HFF-Myc (cell line): ENCODE measurements around the gene ATP5PO.

Source experiments
- DNase-seq: peaks from one replicate; pipeline ENCODE4 v3.0.0-alpha.2; 2011; ENCODE audit warnings: low read depth; ENCODE audit errors: extremely low read depth
- H3K4me3 ChIP-seq: replicated peaks from 2 replicates; pipeline ENCODE4 v1.5.1; 2011; ENCODE audit warnings: low read depth, mild to moderate bottlenecking, control low read depth, low read length
- TF ChIP-seq, protein P1 (sequence below): IDR thresholded peaks from 2 replicates; pipeline ENCODE4 v1.5.1; 2012; ENCODE audit warnings: mild to moderate bottlenecking, low read depth, low read length, control low read depth; ENCODE audit errors: missing control alignments

Gene ATP5PO

DNA sequence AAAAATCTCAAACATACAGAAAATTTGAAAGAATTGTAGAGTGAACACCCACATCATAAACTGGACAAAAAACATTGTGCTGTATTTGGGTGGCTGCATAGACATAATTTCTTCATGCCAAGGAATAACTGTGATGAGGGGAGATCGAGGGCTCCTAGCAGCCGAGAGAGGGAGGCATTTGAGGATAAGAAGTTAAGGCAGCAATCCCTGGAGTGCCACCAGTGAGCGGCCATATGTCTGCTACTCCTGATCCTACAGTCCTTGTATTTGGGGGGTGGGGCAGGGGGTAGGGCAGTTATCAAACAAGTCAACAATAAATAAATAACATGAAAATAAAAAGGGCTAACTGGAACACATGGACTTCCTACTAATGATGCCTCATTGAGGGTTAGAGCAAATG lies 54.5 kb downstream of the ATP5PO start:
- DNase-seq: no peak
- H3K4me3 ChIP-seq: no peak overlapping the region
- TF ChIP-seq, protein P1, sequence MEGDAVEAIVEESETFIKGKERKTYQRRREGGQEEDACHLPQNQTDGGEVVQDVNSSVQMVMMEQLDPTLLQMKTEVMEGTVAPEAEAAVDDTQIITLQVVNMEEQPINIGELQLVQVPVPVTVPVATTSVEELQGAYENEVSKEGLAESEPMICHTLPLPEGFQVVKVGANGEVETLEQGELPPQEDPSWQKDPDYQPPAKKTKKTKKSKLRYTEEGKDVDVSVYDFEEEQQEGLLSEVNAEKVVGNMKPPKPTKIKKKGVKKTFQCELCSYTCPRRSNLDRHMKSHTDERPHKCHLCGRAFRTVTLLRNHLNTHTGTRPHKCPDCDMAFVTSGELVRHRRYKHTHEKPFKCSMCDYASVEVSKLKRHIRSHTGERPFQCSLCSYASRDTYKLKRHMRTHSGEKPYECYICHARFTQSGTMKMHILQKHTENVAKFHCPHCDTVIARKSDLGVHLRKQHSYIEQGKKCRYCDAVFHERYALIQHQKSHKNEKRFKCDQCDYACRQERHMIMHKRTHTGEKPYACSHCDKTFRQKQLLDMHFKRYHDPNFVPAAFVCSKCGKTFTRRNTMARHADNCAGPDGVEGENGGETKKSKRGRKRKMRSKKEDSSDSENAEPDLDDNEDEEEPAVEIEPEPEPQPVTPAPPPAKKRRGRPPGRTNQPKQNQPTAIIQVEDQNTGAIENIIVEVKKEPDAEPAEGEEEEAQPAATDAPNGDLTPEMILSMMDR: no peak

DNA sequence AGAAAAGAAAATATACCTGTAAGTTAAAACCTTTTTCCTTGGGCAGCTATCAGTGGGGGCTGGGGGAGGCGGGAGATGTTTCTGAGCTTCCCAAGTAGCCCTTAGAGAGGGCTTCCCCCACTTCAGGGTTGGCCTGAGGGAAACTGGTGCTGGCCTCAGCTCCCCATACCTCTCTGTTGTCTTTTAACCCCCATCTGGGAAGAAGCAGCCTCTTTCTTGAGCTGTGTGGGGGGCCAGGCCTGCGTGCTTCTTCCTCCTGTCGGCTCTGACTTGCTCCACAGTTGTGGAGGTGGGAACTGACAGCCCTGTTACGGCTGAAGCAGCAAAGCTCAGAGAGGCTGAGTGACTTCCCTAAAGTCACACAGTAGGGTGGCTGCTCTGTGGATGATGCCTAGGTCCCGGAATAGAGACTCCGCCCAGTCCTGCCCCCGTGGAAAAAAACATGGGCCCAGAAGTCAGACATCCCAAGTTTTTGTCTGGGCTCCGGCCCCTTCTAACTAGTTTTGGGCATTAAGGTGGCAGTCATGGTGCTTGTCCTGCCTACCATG lies 55.2 kb downstream of the ATP5PO start:
- TF ChIP-seq, protein P1: no peak
- H3K4me3 ChIP-seq: no peak overlapping the region
- DNase-seq: no peak

DNA sequence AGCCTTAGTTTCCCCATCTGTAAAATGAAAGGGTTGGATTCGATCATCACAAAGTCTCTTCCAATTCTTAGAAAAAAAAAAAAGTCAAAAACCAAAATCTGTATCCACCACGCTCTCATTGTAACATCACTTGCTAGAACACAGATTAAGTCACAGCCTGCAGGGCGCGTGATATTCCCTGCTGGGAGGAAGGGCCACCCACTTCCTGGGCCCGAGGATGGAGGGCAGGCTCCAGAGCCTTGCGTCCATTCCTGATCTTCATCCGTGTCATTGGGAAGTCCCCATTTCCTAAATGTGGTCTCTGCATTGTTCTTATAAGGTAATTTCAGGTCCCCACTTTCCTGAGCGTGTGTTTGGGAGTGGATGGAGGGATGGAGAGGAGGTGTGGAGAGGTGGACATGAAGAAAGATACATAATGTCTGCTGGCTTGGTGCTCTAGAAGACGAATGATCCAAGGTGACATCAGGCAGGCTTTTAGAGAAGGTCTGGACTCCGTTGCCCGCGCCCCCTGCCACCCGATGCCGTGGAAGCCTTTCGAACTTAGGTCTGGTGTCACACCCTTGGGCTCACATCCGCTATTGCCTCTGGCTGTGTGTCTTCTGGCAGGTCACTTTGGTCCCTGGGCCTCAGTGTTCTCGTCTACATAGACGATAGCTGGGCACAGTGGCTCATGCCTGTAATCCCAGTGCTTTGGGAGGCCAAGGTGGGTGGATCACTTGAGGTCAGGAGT lies 56.1 kb downstream of the ATP5PO start:
- no peak overlapping the region for H3K4me3 ChIP-seq
- TF ChIP-seq, protein P1: no peak
- no peak for DNase-seq

DNA sequence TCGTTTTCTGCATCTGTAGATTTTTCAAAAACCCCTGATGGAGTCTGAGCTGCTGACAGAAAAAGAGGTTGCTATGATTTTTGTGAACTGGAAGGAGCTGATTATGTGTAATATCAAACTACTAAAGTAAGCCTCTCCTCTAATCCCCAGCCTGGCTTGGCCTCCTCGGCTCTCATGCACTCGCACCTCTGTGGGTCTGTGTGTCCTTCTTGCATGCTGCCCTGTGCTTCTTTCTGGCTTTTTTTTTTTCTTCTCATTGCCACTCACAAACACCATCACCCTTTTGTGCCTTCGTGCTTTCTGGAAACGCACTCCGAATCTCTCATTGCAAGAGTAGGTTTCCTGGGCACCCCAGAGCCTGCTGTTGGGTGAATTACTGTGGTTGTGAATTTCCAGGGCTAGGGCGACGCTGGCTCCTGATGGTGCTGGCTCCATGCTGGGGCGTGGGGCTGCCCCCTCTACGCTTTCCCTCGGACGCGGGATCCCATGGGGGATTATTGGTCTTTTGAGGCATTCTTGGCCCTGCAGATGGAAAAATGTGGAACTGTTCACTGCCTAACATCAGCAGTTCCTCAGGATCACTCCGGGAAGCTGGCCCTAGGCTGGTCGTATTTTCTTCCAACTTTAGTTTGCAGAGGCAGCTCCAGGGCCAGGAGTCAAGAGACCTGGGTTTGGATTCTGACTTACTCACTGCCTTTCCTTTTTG lies 56.8 kb downstream of the ATP5PO start:
- TF ChIP-seq, protein P1: no peak
- no peak for DNase-seq
- H3K4me3 ChIP-seq: no peak overlapping the region

DNA sequence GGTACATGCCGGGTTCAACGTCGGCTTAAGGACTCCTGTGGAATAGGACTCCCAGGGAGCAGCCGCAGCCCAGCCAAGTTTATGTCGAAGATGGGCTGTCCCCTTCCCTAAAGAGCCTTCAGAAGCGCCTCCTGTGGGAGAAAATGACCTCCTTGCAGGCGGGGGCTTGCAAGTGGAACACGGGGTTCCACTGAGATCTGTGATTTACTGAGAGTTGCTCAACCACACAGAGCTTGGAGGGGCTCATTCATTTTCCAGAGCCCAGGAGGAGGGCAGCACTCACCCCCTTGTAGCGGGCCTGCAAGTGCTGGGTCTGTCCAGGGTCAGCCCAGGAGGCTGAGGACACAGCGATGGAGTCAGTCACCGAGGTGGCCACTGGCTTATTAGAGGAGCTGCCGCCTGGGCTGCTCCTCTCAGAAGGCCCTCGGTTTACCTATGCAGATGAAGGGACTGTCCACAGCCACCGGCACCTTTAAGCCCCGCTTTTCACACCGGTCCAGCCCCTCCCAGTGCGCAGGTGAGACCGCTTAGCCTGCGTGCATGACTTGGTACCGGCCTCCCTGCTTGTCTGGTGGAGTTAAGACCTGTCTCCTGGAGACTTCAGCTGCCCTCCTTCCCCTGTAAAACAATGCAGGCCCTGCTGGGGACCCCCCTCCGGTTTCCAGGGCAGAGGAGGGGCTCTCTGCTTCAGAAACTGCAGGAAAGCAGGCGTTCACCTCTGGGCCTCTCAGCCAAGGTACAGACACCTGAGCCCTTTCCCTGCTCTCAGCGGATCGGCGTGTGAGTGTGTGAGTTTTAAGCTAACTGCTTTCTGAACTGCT lies 57.5 kb downstream of the ATP5PO start:
- H3K4me3 ChIP-seq: no peak overlapping the region
- TF ChIP-seq, protein P1: no peak
- DNase-seq: no peak

DNA sequence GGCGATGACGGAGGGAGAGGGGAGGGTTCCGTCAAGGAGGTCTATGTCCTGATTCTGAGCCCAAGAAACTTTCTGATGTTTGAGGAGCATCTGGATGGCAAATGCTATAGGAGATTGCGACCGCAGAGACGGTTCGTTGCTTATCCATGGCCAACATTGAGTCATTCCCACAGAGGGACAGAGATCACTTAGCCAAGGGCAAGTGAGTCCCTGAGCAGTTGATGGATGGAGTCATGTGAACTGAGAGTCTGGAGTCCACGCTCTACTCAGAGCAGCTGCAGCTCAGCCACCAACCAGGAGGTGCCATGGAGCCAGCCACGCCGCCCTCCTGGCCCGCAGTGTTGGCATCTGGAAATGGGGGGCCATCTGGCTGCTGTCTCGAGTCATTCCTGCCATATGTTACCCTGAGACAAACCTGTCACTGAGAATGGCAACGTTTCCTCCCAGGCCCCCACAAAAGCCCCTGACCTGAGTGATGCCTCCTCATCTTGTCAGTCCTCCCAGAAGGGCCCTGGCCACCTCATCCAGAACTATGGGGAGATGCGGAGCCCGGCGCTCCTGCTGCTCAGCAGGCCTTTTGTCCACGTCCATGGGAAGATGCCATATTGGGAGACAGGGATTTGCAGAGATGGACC lies 58.6 kb downstream of the ATP5PO start:
- no peak for DNase-seq
- TF ChIP-seq, protein P1: no peak
- no peak overlapping the region for H3K4me3 ChIP-seq
